ENCODE results near the gene SCN8A. TPM values are rescaled to one million over a fixed set of nuclear protein-coding genes. Genes with fewer than 3 reads are reported as not detected.

Gene SCN8A
- total and polyA plus RNA-seq, 2 donors (not counting 3 experiments of a cell fraction or from before 2014, with no cell fraction given): 9.4 to 20.4 TPM

- ChIA-PET POLR2A (no interaction called here), CTCF (interaction anchor here (0.7 to 0.8 kb wide), 3 partner anchors 88 to 194 kb away, joined by 3 read pairs; a partner anchor contains a TSS)
- Histone ChIP-seq H3K79me2 (ENCODE audit: control insufficient read depth, insufficient read depth, low read length) (no peaks in the 10 kb centered on the region), H2AFZ (ENCODE audit: low read depth, low read length) (no peak overlapping the region), H3K9me3 (replicated peaks; ENCODE audit: control insufficient read depth, insufficient read depth, low read length) (no peaks in the 10 kb centered on the region), H3K9me1 (replicated peaks; ENCODE audit: control insufficient read depth, extremely low read depth, insufficient read depth, low read length) (no peaks in the 10 kb centered on the region), H3K27me3 (ENCODE audit: control insufficient read depth in 2 of 2, insufficient read depth in 2 of 2, low read length in 2 of 2) (no peaks in the 10 kb centered on the region), H3K4me1 (ENCODE audit: control insufficient read depth, extremely low read depth, insufficient read depth, low read length) (peaks cover 4% of the 10 kb centered on the region), H3K4me3 (replicated peaks in 1 of 3; ENCODE audit: insufficient read depth in 1 of 3, low read depth in 1 of 3, low read length in 3 of 3) (no peak overlapping the region), H3K4me2 (ENCODE audit: insufficient read depth, low read length) (no peak overlapping the region), H3K9ac (replicated peaks; ENCODE audit: extremely low read depth, insufficient read depth, low read length) (no peak overlapping the region), H4K20me1 (replicated peaks; ENCODE audit: control insufficient read depth, extremely low read depth, insufficient read depth, low read length) (no peaks in the 10 kb centered on the region), H3K36me3 (ENCODE audit: control insufficient read depth in 2 of 2, extremely low read depth in 1 of 2, insufficient read depth in 2 of 2, low read length in 2 of 2) (no peaks in the 10 kb centered on the region), H3K27ac (ENCODE audit: insufficient read depth, low read depth, low read length) (no peak overlapping the region)
- FAIRE-seq (no peak), DNase-seq (ENCODE audit: low read depth, low spot score) (no peak)
- BruUV-seq (replicated peaks): no TSS peak
- dilution Hi-C loops (cut with MboI; ENCODE audit: extremely low pct_ligation_motif_present, low sequenced_read_pairs): no loop called here
- TF ChIP-seq FOS (IDR thresholded peaks at IDR 0.05; ENCODE audit: borderline replicate concordance, insufficient read depth, low read length) (no peak), MYC (IDR thresholded peaks at IDR 0.05; ENCODE audit: low read depth, low read length) (no peak), CTCF (IDR thresholded peaks at IDR 0.05; ENCODE audit: extremely low read depth in 1 of 2, insufficient read depth in 1 of 2, low read depth in 1 of 2, low read length in 2 of 2) (no peak), GATA2 (IDR thresholded peaks at IDR 0.05; ENCODE audit: insufficient read depth, insufficient read length, low read depth, low read length) (no peak), POLR2AphosphoS5 (IDR thresholded peaks at IDR 0.05; ENCODE audit: insufficient read depth, low read depth, low read length) (no peak), POLR2A (IDR thresholded peaks at IDR 0.05; ENCODE audit: low read depth, low read length) (no peak), JUN (IDR thresholded peaks at IDR 0.05; ENCODE audit: borderline replicate concordance, insufficient read depth, insufficient read length, low read depth) (no peak), MAX (IDR thresholded peaks at IDR 0.05; ENCODE audit: insufficient read depth, insufficient read length) (no peak), EZH2 (IDR thresholded peaks at IDR 0.05; ENCODE audit: borderline replicate concordance, low read depth, low read length, severe bottlenecking) (no peak)
- intact Hi-C loops (cut with micrococcal nuclease): no loop called here
Observed at GRCh38 chr12:51620448-51620847, 29.4 kb downstream of the SCN8A start.

All from endothelial cell of umbilical vein (primary cell).